ENCODE data around the gene SNRPN.
"Not testable (repeated sequence)": the region's sequence is repeated elsewhere in the genome, so short reads cannot be mapped to it uniquely, and the experiment has no call there.

Gene SNRPN

GRCh38 chr15:24954783-24955530 lies at the start of gene SNRPN, which contains the start of gene SNURF:
Gene SNRPN, plus strand, starts transcription at chr15:24954987. Its CDS starts 19,467 bp downstream, at chr15:24974454.
Gene SNURF, plus strand, starts transcription at chr15:24954987. Its CDS starts 62 bp downstream, at chr15:24955049.
- peak; percentile 26 to 29 for DNase-seq (ENCODE audit: low spot score in 2 of 2)
- peak; percentile 53 for ATAC-seq (ENCODE audit: low read depth)
- Mint-ChIP-seq H3K27me3 (peaks cover 2% of the 10 kb centered on the region), H3K4me1 (peaks cover 7% of the 10 kb centered on the region), H3K9me3 (no peaks in the 10 kb centered on the region), H3K27ac (peak within 1 kb of the TSS; percentile 88), H3K4me3 (peak within 1 kb of the TSS; percentile 88), H3K36me3 (peaks cover 8% of the 10 kb centered on the region)

DNA sequence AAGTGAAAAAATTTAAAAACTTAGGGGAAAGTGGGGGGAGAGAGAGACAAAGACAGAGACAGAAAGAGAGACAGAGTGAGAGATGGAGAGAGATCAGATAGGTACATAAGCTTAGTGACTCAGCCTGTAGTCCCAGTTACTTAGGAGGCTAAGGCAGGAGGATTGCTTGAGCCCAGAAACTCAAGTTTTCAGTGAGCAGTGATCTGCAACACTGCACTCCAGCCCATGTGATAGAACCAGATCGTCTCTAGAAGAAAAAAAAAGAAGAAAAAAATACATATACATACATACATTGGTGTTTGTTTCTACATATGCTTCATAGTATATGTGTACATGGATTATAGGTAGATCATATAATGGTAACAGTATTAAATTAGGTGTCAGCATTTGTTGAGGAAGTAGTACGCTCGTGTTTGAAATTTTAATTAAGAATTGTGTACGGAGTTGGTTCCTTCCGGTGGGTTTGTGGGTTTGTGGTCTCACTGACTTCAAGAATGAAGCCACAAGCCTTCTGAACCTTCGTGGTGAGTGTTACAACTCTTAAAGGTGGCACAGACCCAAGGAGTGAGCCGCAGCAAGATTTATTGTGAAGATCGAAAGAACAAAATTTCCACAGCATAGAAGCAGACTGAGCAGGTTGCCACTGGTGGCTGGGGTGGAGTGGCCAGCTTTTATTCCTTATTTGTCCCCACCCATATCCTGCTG lies 38.3 kb upstream of the SNRPN start:
- H3K4me1 Mint-ChIP-seq = no peaks in the 10 kb centered on the region
- no peak overlapping the region for H3K27ac Mint-ChIP-seq
- ATAC-seq (ENCODE audit: low read depth) (no peak), DNase-seq (ENCODE audit: low spot score in 2 of 2) (no peak)
- H3K9me3 Mint-ChIP-seq = peaks cover 15% of the 10 kb centered on the region
- H3K27me3 Mint-ChIP-seq = no peaks in the 10 kb centered on the region
- H3K4me3 Mint-ChIP-seq = no peak overlapping the region
- peaks cover 2% of the 10 kb centered on the region for H3K36me3 Mint-ChIP-seq

- Mint-ChIP-seq H3K27ac (no peak overlapping the region), H3K9me3 (peaks cover 15% of the 10 kb centered on the region), H3K36me3 (peaks cover 2% of the 10 kb centered on the region), H3K4me3 (no peak overlapping the region), H3K4me1 (no peaks in the 10 kb centered on the region), H3K27me3 (no peaks in the 10 kb centered on the region)
- DNase-seq (ENCODE audit: low spot score in 2 of 2) (no peak), ATAC-seq (ENCODE audit: low read depth) (no peak)
Measured at GRCh38 chr15:24917431-24917830, 37.4 kb upstream of the SNRPN start.

DNA sequence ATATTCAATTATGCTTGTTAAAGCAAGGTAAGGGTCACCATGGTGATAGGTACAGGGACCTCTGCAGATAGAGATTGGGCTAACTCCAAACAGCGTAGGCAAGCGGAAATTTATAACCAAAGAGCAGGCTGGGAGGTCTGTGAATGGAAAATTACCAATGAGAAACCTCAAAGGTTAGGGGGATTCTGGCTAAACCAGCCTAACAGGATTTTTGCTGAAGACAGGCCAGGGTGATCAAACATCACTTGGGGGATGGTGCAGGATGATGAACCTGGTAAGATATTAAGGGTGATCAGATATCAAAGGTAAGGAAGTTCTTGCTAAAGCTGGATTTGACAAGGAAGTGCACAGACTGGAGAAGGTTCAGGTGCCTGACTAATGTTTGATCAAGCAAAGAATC lies 35.3 kb upstream of the SNRPN start:
- H3K27ac Mint-ChIP-seq = no peak overlapping the region
- H3K9me3 Mint-ChIP-seq = peaks cover 12% of the 10 kb centered on the region
- H3K4me1 Mint-ChIP-seq = no peaks in the 10 kb centered on the region
- no peak overlapping the region for H3K4me3 Mint-ChIP-seq
- ATAC-seq (ENCODE audit: low read depth) (no peak), DNase-seq (ENCODE audit: low spot score in 2 of 2) (no peak)
- no peaks in the 10 kb centered on the region for H3K27me3 Mint-ChIP-seq
- peaks cover 2% of the 10 kb centered on the region for H3K36me3 Mint-ChIP-seq

- H3K27ac Mint-ChIP-seq; H3K9me3 Mint-ChIP-seq; H3K4me1 Mint-ChIP-seq; DNase-seq (ENCODE audit: low spot score in 2 of 2); H3K27me3 Mint-ChIP-seq; H3K36me3 Mint-ChIP-seq; ATAC-seq (ENCODE audit: low read depth); H3K4me3 Mint-ChIP-seq: not testable (repeated sequence)
Measured at GRCh38 chr15:24922781-24923180, 32.0 kb upstream of the SNRPN start.

DNA sequence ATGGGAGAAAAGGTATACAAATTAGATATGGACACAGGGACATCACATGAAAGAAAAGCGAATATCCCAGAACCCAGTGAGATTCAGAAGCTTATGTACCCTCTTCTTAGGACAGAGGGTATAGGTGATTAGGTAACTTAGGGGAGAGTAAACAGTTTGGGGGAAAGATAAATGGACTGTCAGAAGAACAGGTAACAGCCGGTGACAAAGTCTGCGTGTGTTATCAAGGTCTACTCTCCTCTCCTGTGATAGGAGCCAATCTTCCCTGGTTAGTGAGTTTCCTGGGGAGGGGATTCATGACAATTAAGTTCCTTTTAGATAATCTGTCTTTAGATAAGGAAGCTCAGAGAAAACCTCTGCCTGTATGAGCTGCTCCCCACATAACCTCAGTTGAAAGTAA lies 30.6 kb upstream of the SNRPN start:
- Mint-ChIP-seq H3K27ac (no peak overlapping the region), H3K4me1 (no peaks in the 10 kb centered on the region), H3K27me3 (peaks cover 1% of the 10 kb centered on the region), H3K36me3 (no peaks in the 10 kb centered on the region), H3K4me3 (no peak overlapping the region), H3K9me3 (peaks cover 7% of the 10 kb centered on the region)
- no peak for ATAC-seq (ENCODE audit: low read depth)
- no peak for DNase-seq (ENCODE audit: low spot score in 2 of 2)

- Mint-ChIP-seq H3K4me3 (no peak overlapping the region), H3K27ac (no peak overlapping the region), H3K4me1 (no peaks in the 10 kb centered on the region), H3K9me3 (peaks cover 7% of the 10 kb centered on the region), H3K27me3 (peaks cover 2% of the 10 kb centered on the region), H3K36me3 (no peaks in the 10 kb centered on the region)
- no peak for DNase-seq (ENCODE audit: low spot score in 2 of 2)
- ATAC-seq (ENCODE audit: low read depth) = no peak
Measured at GRCh38 chr15:24924621-24925020, 30.2 kb upstream of the SNRPN start.

GRCh38 chr15:24931874-24932732 lies 22.7 kb upstream of the SNRPN start:
- not testable (repeated sequence) for H3K9me3 Mint-ChIP-seq; H3K36me3 Mint-ChIP-seq; ATAC-seq (ENCODE audit: low read depth); H3K27me3 Mint-ChIP-seq; H3K4me1 Mint-ChIP-seq; DNase-seq (ENCODE audit: low spot score in 2 of 2); H3K4me3 Mint-ChIP-seq; H3K27ac Mint-ChIP-seq

- no peak overlapping the region for H3K27ac Mint-ChIP-seq
- no peak overlapping the region for H3K4me3 Mint-ChIP-seq
- no peaks in the 10 kb centered on the region for H3K4me1 Mint-ChIP-seq
- peaks cover 2% of the 10 kb centered on the region for H3K27me3 Mint-ChIP-seq
- H3K36me3 Mint-ChIP-seq = no peaks in the 10 kb centered on the region
- DNase-seq (ENCODE audit: low spot score in 2 of 2) = no peak
- ATAC-seq (ENCODE audit: low read depth) = no peak
- H3K9me3 Mint-ChIP-seq = peaks cover 7% of the 10 kb centered on the region
Measured at GRCh38 chr15:24933716-24934115, 21.1 kb upstream of the SNRPN start.

DNA sequence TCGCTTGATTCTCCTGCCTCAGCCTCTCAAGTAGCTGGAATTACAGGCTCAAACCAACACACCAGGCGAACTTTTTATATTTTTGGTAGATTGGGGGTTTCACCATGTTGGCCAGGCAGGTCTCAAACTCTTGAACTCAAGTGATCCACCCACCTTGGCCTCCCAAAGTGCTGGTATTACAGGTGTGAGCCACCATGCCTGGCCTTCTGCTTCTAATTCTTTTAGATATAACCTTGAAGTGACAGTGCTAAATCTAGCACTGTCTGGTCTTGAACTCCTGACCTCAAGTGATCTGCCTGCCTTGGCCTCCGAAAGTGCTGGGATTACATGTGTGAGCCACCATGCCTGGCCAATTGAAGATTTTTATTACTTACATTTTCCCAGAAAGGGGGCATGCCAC lies 16.6 kb upstream of the SNRPN start:
- H3K27me3 Mint-ChIP-seq; ATAC-seq (ENCODE audit: low read depth); H3K4me1 Mint-ChIP-seq: not testable (repeated sequence)

DNA sequence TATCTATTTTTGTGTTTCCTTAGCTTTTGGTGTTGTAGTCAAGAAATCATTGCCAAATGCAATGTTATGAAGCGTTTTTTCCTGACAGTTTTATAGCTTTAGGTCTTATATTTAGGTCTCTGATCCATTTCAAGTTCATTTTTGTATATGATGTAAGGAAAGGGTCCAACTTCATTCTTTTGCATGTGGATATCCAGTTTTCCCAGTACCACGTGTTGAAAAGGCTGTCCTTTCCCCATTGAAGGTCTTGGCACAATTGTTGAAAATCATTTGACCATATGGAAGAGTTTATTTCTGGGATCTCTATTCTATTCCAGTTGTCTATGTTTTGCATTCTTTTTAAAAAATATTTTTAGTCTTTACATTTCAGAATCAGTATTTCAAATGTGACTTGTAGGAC lies 14.6 kb upstream of the SNRPN start:
- no peaks in the 10 kb centered on the region for H3K27me3 Mint-ChIP-seq
- no peaks in the 10 kb centered on the region for H3K36me3 Mint-ChIP-seq

More for the DNA sequence above, 16.6 kb upstream of the SNRPN start:
- H3K27ac Mint-ChIP-seq; DNase-seq (ENCODE audit: low spot score in 2 of 2); H3K36me3 Mint-ChIP-seq; H3K4me3 Mint-ChIP-seq; H3K9me3 Mint-ChIP-seq: not testable (repeated sequence)

GRCh38 chr15:24943361-24943760 lies 11.4 kb upstream of the SNRPN start:
- no peak for ATAC-seq (ENCODE audit: low read depth)
- Mint-ChIP-seq H3K4me3 (no peak overlapping the region), H3K9me3 (peaks cover 2% of the 10 kb centered on the region), H3K36me3 (no peaks in the 10 kb centered on the region), H3K4me1 (peaks cover 2% of the 10 kb centered on the region), H3K27me3 (no peaks in the 10 kb centered on the region), H3K27ac (no peak overlapping the region)
- no peak for DNase-seq (ENCODE audit: low spot score in 2 of 2)

More for the DNA sequence above, 14.6 kb upstream of the SNRPN start:
- Mint-ChIP-seq H3K4me1 (peaks cover 2% of the 10 kb centered on the region), H3K4me3 (no peak overlapping the region), H3K27ac (no peak overlapping the region), H3K9me3 (peaks cover 6% of the 10 kb centered on the region)
- no peak for DNase-seq (ENCODE audit: low spot score in 2 of 2)
- no peak for ATAC-seq (ENCODE audit: low read depth)

DNA sequence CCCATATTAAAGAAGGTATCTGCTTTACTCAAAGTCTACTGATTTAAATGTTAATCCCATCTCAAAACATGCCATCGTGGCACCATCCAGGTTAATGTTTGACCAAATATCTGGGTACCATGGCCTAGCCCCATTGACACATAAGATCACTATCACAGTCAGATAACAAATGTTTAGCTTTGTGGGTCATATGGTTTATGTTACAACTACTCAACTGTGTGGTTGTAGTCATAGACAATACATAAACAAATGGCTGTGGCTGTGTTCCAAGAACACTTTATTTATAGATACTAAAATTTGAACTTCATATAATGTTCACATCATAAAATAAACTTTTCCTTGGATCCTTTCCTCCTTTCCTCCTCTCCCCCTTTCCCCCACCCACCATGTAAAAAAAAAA lies 9.8 kb upstream of the SNRPN start:
- Mint-ChIP-seq H3K27me3 (no peaks in the 10 kb centered on the region), H3K4me1 (no peaks in the 10 kb centered on the region), H3K27ac (no peak overlapping the region), H3K4me3 (no peak overlapping the region), H3K36me3 (no peaks in the 10 kb centered on the region), H3K9me3 (peaks cover 2% of the 10 kb centered on the region)
- no peak for ATAC-seq (ENCODE audit: low read depth)
- DNase-seq (ENCODE audit: low spot score in 2 of 2) = no peak

GRCh38 chr15:24945711-24946110 lies 9.1 kb upstream of the SNRPN start:
- no peak for ATAC-seq (ENCODE audit: low read depth)

More at GRCh38 chr15:24945711-24946110, 9.1 kb upstream of the SNRPN start:
- no peaks in the 10 kb centered on the region for H3K36me3 Mint-ChIP-seq
- no peak overlapping the region for H3K4me3 Mint-ChIP-seq
- no peak overlapping the region for H3K27ac Mint-ChIP-seq
- DNase-seq (ENCODE audit: low spot score in 2 of 2) = no peak
- no peaks in the 10 kb centered on the region for H3K9me3 Mint-ChIP-seq
- H3K4me1 Mint-ChIP-seq = no peaks in the 10 kb centered on the region
- no peaks in the 10 kb centered on the region for H3K27me3 Mint-ChIP-seq
